DMS53 (cell line): ENCODE results near the gene TMEM213.

Experiments
- DNase-seq: peaks from one replicate; lab custom pipeline; 2025; lab: John Stamatoyannopoulos, UW

TMEM213 gene

GRCh38 chr7:138875794-138876193, 78.0 kb downstream of the TMEM213 start:
- DNase-seq, result no peak

- no peak for DNase-seq
These were observed 78.5 kb downstream of the TMEM213 start for GRCh38 chr7:138876326-138876725.

DNA sequence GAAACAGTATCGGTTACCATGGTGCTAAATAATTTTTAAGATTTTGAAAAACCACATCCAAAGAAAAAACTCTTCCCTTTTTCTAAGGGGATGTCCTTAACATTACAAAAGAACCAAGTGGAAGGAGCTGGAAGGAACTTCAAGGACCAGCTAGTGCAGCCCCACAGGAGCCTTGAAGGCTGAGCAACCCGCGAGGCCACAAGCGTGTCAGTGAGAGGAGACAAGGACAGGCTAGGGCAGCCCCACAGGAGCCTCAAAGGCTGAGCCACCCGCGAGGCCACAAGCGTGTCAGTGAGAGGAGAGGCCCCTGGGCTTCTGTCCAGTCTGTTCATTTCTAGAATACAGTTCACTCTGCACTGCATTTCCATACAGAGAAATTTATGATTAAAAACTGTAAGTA, 80.3 kb downstream of the TMEM213 start:
- no peak for DNase-seq

DNA sequence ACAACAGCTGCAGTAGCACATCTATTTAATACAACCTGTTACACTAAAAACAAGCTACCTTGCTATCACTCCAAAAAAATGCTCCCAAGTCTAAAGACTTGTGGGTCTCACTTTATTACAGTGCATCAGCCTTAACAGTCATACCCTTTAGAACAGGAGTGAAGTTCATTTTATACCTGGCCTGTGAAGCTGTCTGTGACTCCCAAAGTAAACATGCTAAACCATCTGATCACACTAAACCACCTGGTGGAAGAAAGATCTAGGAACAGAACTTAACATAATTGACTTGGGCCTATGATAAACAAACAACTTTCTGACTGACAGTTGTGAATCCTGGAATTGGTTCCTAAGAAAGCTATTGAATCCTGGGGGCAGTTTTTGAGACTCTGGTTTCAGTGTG, 81.1 kb downstream of the TMEM213 start:
- DNase-seq, result peak; percentile 59

DNA sequence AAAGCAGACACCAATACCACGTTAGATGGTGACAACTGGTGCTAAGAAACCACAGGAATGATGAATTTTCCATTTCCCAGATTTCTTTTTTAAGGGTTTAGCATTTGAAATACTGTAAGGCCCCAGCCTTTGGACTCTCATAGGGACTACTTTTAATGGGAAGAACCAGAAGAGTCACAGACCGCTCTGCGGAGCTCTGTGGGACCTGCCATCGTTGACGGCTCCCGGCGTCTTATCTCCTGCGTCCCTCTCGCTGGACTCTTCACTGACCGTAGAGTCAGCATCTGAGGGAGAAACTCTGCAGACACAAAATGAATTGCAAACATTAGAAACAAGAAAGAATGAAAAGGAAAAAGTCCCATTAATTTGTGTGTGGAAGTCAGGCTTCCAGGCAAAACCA, 81.6 kb downstream of the TMEM213 start:
- no peak for DNase-seq

- DNase-seq, result no peak
These were observed 83.2 kb downstream of the TMEM213 start for GRCh38 chr7:138880881-138881578.

- no peak for DNase-seq
These were observed 83.9 kb downstream of the TMEM213 start for GRCh38 chr7:138881579-138882188.

- no peak for DNase-seq
These were observed 84.5 kb downstream of the TMEM213 start for GRCh38 chr7:138882249-138882648.

- peak; percentile 41 for DNase-seq
These were observed 87.8 kb downstream of the TMEM213 start for GRCh38 chr7:138885383-138886147.

DNA sequence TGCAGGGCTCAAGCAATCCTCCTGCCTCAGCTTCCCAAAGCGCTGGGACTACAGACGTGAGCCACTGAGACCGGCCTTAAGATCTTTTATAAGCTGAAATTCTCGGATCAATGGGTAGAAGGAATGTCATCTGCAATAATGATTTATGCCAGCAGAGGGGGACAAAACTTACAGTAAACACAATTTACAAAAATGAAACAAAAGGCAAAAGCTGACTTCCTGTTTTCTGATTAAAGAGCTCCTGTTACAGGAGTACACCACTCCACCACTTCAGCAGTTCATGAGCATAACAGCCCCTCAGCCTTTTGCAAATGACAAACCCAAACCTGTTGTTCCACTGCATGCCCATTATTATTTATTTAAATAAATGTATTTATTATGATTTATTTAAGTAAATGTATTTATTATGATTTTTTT, 88.7 kb downstream of the TMEM213 start:
- peak; percentile 93 for DNase-seq

- no peak for DNase-seq
These were observed 89.4 kb downstream of the TMEM213 start for GRCh38 chr7:138887085-138887710.
